HCT116 (cell line): ENCODE results near the gene SH2D3C. TPM values are rescaled to one million over a fixed set of nuclear protein-coding genes. Genes with fewer than 3 reads are reported as not detected.

Experiments
- ATAC-seq: fragments of 200-7000 bp; cut with Tn5 transposase; 2 replicates; pipeline ENCODE4 v1.9.1; 2020; ENCODE audit warnings: mild to moderate bottlenecking, moderate library complexity
- BruUV-seq: library from RNA; stranded (reverse); fragments of 400-500 nt; replicated peaks from 2 replicates; lab custom pipeline; 2021; lab: Mats Ljungman, UMichigan
- CTCF ChIA-PET: fragments of 300-600 bp; sonication (Branson Sonifier 250); formaldehyde crosslinking; loops from one replicate; lab custom pipeline; 2021; ENCODE audit warnings: antibody characterized with exemption; lab: Charles Lee
- POLR2A ChIA-PET: fragments of 300-600, 350-600 bp; sonication (Branson Sonifier 250); formaldehyde crosslinking; loops from one replicate; lab custom pipeline; 2021; ENCODE audit warnings: antibody characterized with exemption; lab: Charles Lee
- RAD21 ChIA-PET, 2 experiments: fragments of 300-600 bp; sonication (Branson Sonifier 250); formaldehyde crosslinking; loops; one replicate each; lab custom pipeline; 2023; ENCODE audit warnings: low total read pairs in 2 of 2; ENCODE audit not compliant: uncharacterized antibody in 2 of 2, unreplicated experiment in 2 of 2, low non-redundant PET in 1 of 2; lab: Charles Lee
- DNase-seq: peaks from one replicate; pipeline ENCODE4 v3.0.0-alpha.2; 2010; ENCODE audit warnings: low read depth, low spot score
- H2AFZ ChIP-seq: fragments of 200-600 bp; shearing (Covaris generic), sonication (generic); 2 replicates; pipeline ENCODE4 v1.6.1; 2017; ENCODE audit warnings: low read depth, mixed run types, mixed read lengths, antibody characterized with exemption, low read length; ENCODE audit not compliant: poor library complexity, severe bottlenecking
- H3K27ac ChIP-seq: 2 replicates; pipeline ENCODE4 v1.5.1; 2012; ENCODE audit warnings: low read depth, low read length
- H3K27me3 ChIP-seq: fragments of 200-600 bp; sonication (generic); 2 replicates; pipeline ENCODE4 v1.6.1; 2016; ENCODE audit warnings: mixed run types, low read length, mixed read lengths; ENCODE audit not compliant: insufficient read depth
- H3K36me3 ChIP-seq, 2 experiments: fragments of 200-500 bp in 1 of 2; fragments of 200-600 bp in 1 of 2; sonication (Bioruptor generic) in 1 of 2; sonication (generic) in 1 of 2; 2 replicates each; pipeline versions ENCODE4 v1.5.1 to v1.6.1; 2014 to 2016; ENCODE audit warnings: low read length in 2 of 2, inconsistent platforms in 1 of 2, mixed read lengths in 1 of 2, mixed run types in 1 of 2; ENCODE audit not compliant: insufficient read depth in 2 of 2, control insufficient read depth in 1 of 2
- H3K4me1 ChIP-seq, 2 experiments: fragments of 200-600 bp in 1 of 2; sonication (generic) in 1 of 2; 2 replicates each; pipeline versions ENCODE4 v1.5.1 to v1.6.1; 2012 to 2017; ENCODE audit warnings: low read length in 2 of 2, inconsistent platforms in 1 of 2, mild to moderate bottlenecking in 1 of 2, mixed read lengths in 1 of 2, mixed run types in 1 of 2, moderate library complexity in 1 of 2; ENCODE audit not compliant: insufficient read depth in 2 of 2, control insufficient read depth in 1 of 2
- H3K4me2 ChIP-seq: fragments of 200-600 bp; sonication (generic); 2 replicates; pipeline ENCODE4 v1.6.1; 2017; ENCODE audit warnings: mixed run types, low read length, mixed read lengths
- H3K4me3 ChIP-seq, 2 experiments: fragments of 200-600 bp in 1 of 2; sonication (generic) in 1 of 2; replicated peaks in 1 of 2; 2 replicates each; pipeline ENCODE4 v1.5.1; 2011 to 2016; ENCODE audit warnings: low read length in 2 of 2, control low read depth in 1 of 2, low read depth in 1 of 2, mild to moderate bottlenecking in 1 of 2, mixed read lengths in 1 of 2, mixed run types in 1 of 2
- H3K79me2 ChIP-seq: fragments of 200-600 bp; sonication (generic); 2 replicates; pipeline ENCODE4 v1.6.1; 2017; ENCODE audit warnings: mild to moderate bottlenecking, mixed run types, low read length, moderate library complexity, mixed read lengths; ENCODE audit not compliant: insufficient read depth
- H3K9ac ChIP-seq: fragments of 200-600 bp; sonication (generic); 2 replicates; pipeline ENCODE4 v1.6.1; 2016; ENCODE audit warnings: low read length, mixed read lengths
- H3K9me2 ChIP-seq: fragments of 200-600 bp; sonication (generic), shearing (Covaris generic); 2 replicates; pipeline ENCODE4 v1.6.1; 2017; ENCODE audit warnings: mixed run types, mild to moderate bottlenecking, moderate library complexity; ENCODE audit not compliant: insufficient read depth
- H3K9me3 ChIP-seq, 2 experiments: fragments of 200-500 bp in 1 of 2; fragments of 200-600 bp in 1 of 2; sonication (Bioruptor generic) in 1 of 2; sonication (generic) in 1 of 2; 2 replicates each; pipeline ENCODE4 v1.6.1; 2014 to 2017; ENCODE audit warnings: low read length in 2 of 2, mixed read lengths in 2 of 2, inconsistent platforms in 1 of 2, low read depth in 1 of 2, mild to moderate bottlenecking in 1 of 2, mixed run types in 1 of 2, moderate library complexity in 1 of 2; ENCODE audit not compliant: control insufficient read depth in 1 of 2, insufficient read depth in 1 of 2
- H4K20me1 ChIP-seq: fragments of 200-600 bp; sonication (generic), shearing (Covaris generic); 2 replicates; pipeline ENCODE4 v1.6.1; 2017; ENCODE audit warnings: mixed run types, mild to moderate bottlenecking, moderate library complexity; ENCODE audit not compliant: insufficient read depth
- EZH2 ChIP-seq: fragments of 200-600 bp; sonication (generic); IDR thresholded peaks from 2 replicates; pipeline ENCODE4 v1.6.1; 2017; ENCODE audit warnings: antibody characterized with exemption, mixed run types
- EZH2phosphoT487 ChIP-seq: fragments of 200-600 bp; IDR thresholded peaks from 2 replicates; pipeline ENCODE4 v1.6.1; 2018; ENCODE audit warnings: antibody characterized with exemption, borderline replicate concordance
- POLR2A ChIP-seq: IDR thresholded peaks from 2 replicates; pipeline ENCODE4 v1.7.0; 2011; ENCODE audit warnings: borderline replicate concordance; ENCODE audit not compliant: insufficient read depth, insufficient read length; ENCODE audit errors: extremely low read depth
- POLR2AphosphoS5 ChIP-seq: IDR thresholded peaks from 2 replicates; pipeline ENCODE4 v1.6.1; 2011; ENCODE audit warnings: mild to moderate bottlenecking, low read depth, low read length, moderate library complexity
- RAD21 ChIP-seq: IDR thresholded peaks from 2 replicates; pipeline ENCODE4 v1.6.1; 2012; ENCODE audit warnings: low read depth, mild to moderate bottlenecking
- TCF7L2 ChIP-seq: IDR thresholded peaks from 2 replicates; pipeline ENCODE4 v1.7.0; 2011; ENCODE audit warnings: borderline replicate concordance, inconsistent platforms; ENCODE audit not compliant: insufficient read depth, insufficient read length; ENCODE audit errors: extremely low read depth
- YY1 ChIP-seq: IDR thresholded peaks from 2 replicates; pipeline ENCODE4 v1.6.1; 2011; ENCODE audit warnings: low read length, low read depth, moderate library complexity, mild to moderate bottlenecking; ENCODE audit not compliant: insufficient replicate concordance; ENCODE audit errors: extremely low read depth
- ZFX ChIP-seq: fragments of 450-650 bp; IDR thresholded peaks from 2 replicates; pipeline ENCODE4 v1.6.1; 2017
- intact Hi-C: fragments of 100-400 bp; cut with micrococcal nuclease; formaldehyde crosslinking; loops from 2 replicates; pipeline ENCODE4 v1.10.0; 2022
- total RNA-seq: library from RNA; stranded (reverse); gene quantifications from one replicate; pipeline ENCODE4 v1.2.1, GENCODE V29; 2021; ENCODE audit not compliant: unreplicated experiment
- TF ChIP-seq, protein P1 (sequence below): IDR thresholded peaks from 2 replicates; pipeline ENCODE4 v1.6.1; 2011; ENCODE audit warnings: mild to moderate bottlenecking, low read length, moderate library complexity; ENCODE audit not compliant: insufficient replicate concordance; ENCODE audit errors: extremely low read depth

The SH2D3C gene
- total RNA-seq, 1 experiment from 2014 or later: 1.3 TPM

DNA sequence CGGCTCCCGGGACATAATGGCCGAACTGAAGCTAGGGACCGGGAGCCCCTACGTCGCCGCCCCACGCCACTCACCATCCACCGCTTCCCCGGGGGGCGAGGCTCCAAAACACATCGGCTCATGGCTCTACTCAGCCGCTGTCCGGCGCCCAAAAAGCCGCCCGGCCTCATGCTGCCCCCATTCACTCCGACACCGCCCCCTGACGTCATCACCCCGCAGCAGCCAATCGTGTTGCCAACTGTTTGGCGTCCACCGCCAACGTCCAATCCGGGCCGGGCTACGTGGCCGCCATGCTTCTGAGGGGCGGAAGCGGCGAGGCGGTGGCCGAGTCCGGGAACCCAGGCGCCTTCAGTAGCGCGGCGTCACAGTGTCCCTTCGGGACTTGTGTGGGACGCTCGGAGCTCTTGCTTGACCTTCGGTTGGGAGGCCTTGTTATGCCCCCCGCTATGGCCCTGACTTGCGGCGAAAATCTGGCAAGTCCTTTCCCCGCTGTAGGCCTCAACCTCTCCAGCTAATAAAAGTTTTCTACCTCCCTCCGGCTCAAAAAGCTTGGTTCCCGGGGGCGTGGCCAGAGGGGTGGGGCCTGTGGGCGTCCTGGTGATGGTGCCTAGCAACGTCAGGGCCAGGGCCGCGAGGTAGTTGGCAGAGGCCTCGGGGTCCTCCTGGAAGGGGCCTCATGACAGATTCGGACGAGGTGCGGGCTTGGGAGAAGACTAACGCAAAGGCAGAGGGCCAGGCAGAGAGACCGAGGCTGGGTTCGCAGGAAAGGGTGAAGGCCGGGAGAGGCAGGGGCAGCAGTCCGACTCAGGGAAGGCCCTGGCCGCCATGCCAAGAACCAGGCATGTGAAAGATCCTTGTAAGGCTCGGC is 62.8 kb downstream of the SH2D3C start, which contains the start of the genes PTRH1 and TTC16:
PTRH1 (minus strand) TSS at position 194 of the 868 bp plus-strand sequence; CDS start at position 170, 24 bp downstream.
TTC16 (plus strand) TSS at position 610 of the 868 bp plus-strand sequence; CDS start at position 677, 67 bp downstream.
- ChIA-PET POLR2A (interaction anchor here (0.6 to 1.2 kb wide), 2 partner anchors 19 to 25 kb away, joined by 3 read pairs; no protein-coding TSS in a partner anchor), CTCF (interaction anchor here (1.0 to 1.5 kb wide), 2 partner anchors 19 to 154 kb away, joined by 3 to 12 read pairs; partner anchors contain the start of gene TOR2A), RAD21 (interaction anchor here in 1 of 2 experiments (1.2 kb wide), 1 partner anchor 19 kb away, joined by 4 read pairs; the partner anchor contains the start of gene TOR2A)
- H4K20me1 ChIP-seq: no peaks in the 10 kb centered on the region
- H3K9me2 ChIP-seq: no peaks in the 10 kb centered on the region
- TF ChIP-seq POLR2A (peak; percentile 42), POLR2AphosphoS5 (peak; percentile 57), RAD21 (no peak), EZH2 (no peak), TCF7L2 (peak; percentile 45), YY1 (peak; percentile 99), ZFX (peak; percentile 69; the same call in 1 of the 2 replicates), EZH2phosphoT487 (no peak)
- TF ChIP-seq, protein P1, sequence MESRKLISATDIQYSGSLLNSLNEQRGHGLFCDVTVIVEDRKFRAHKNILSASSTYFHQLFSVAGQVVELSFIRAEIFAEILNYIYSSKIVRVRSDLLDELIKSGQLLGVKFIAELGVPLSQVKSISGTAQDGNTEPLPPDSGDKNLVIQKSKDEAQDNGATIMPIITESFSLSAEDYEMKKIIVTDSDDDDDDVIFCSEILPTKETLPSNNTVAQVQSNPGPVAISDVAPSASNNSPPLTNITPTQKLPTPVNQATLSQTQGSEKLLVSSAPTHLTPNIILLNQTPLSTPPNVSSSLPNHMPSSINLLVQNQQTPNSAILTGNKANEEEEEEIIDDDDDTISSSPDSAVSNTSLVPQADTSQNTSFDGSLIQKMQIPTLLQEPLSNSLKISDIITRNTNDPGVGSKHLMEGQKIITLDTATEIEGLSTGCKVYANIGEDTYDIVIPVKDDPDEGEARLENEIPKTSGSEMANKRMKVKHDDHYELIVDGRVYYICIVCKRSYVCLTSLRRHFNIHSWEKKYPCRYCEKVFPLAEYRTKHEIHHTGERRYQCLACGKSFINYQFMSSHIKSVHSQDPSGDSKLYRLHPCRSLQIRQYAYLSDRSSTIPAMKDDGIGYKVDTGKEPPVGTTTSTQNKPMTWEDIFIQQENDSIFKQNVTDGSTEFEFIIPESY: no peak
- H3K4me1 ChIP-seq: peaks cover 14 to 24% of the 10 kb centered on the region in 2 experiments
- H3K9ac ChIP-seq: peak within 1 kb of the TSS; percentile 93
- H3K4me3 ChIP-seq: peak within 1 kb of the TSS; percentile 90 to 92
- no peaks in the 10 kb centered on the region for H3K9me3 ChIP-seq
- TSS peak; percentile 52 for BruUV-seq
- H3K79me2 ChIP-seq: peaks cover 13% of the 10 kb centered on the region
- H3K4me2 ChIP-seq: peak within 1 kb of the TSS; percentile 91
- H2AFZ ChIP-seq: peak within 1 kb of the TSS; percentile 60
- H3K27ac ChIP-seq: peak within 1 kb of the TSS; percentile 82
- H3K36me3 ChIP-seq: peaks cover 0 to 4% of the 10 kb centered on the region in 2 experiments; a peak in 1 of 4 replicates
- ATAC-seq: peak; percentile 94
- intact Hi-C loops: no loop called here
- H3K27me3 ChIP-seq: no peaks in the 10 kb centered on the region
- DNase-seq: peak; percentile 93
